ENCODE results near the gene SLCO3A1.
"Not testable (repeated sequence)": the region's sequence is repeated elsewhere in the genome, so short reads cannot be mapped to it uniquely, and the experiment has no call there.

The SLCO3A1 gene

GRCh38 chr15:92184142-92184541 lies 330.6 kb downstream of the SLCO3A1 start:
- in situ Hi-C loops (cut with MboI; ENCODE audit: low sequenced_read_pairs), result no loop called here
- Histone ChIP-seq H3K4me3 (no peak overlapping the region), H3K4me1 (no peaks in the 10 kb centered on the region), H3K36me3 (replicated peaks) (no peaks in the 10 kb centered on the region), H3K27me3 (ENCODE audit: low read depth) (0 out of 2 replicates have a peak, but pooled peaks cover 1% of the 10 kb centered on the region), H3K9me3 (no peaks in the 10 kb centered on the region)
- DNase-seq (ENCODE audit: low spot score in 2 of 2), result no peak

- Histone ChIP-seq H3K27me3 (ENCODE audit: low read depth) (no peaks in the 10 kb centered on the region), H3K4me3 (no peak overlapping the region), H3K4me1 (no peaks in the 10 kb centered on the region), H3K36me3 (replicated peaks) (no peaks in the 10 kb centered on the region), H3K9me3 (no peaks in the 10 kb centered on the region)
- no peak for DNase-seq (ENCODE audit: low spot score in 2 of 2)
- in situ Hi-C loops (cut with MboI; ENCODE audit: low sequenced_read_pairs), result no loop called here
Observed at GRCh38 chr15:92184679-92185230, 331.2 kb downstream of the SLCO3A1 start.

GRCh38 chr15:92187975-92188374 lies 334.5 kb downstream of the SLCO3A1 start:
- Histone ChIP-seq H3K36me3 (replicated peaks) (no peaks in the 10 kb centered on the region), H3K4me3 (no peak overlapping the region), H3K27me3 (ENCODE audit: low read depth) (0 out of 2 replicates have a peak, but pooled peaks cover 3% of the 10 kb centered on the region), H3K9me3 (no peaks in the 10 kb centered on the region), H3K4me1 (no peaks in the 10 kb centered on the region)
- no peak for DNase-seq (ENCODE audit: low spot score in 2 of 2)
- in situ Hi-C loops (cut with MboI; ENCODE audit: low sequenced_read_pairs), result no loop called here

GRCh38 chr15:92189166-92189565 lies 335.7 kb downstream of the SLCO3A1 start:
- no peak for DNase-seq (ENCODE audit: low spot score in 2 of 2)
- Histone ChIP-seq H3K4me3 (no peak overlapping the region), H3K9me3 (no peaks in the 10 kb centered on the region), H3K4me1 (no peaks in the 10 kb centered on the region), H3K27me3 (ENCODE audit: low read depth) (0 out of 2 replicates have a peak, but pooled peaks cover 3% of the 10 kb centered on the region), H3K36me3 (replicated peaks) (no peaks in the 10 kb centered on the region)
- in situ Hi-C loops (cut with MboI; ENCODE audit: low sequenced_read_pairs), result no loop called here

- H3K4me1 ChIP-seq, result no peaks in the 10 kb centered on the region; the same call in 1 of the 2 replicates
- H3K9me3 ChIP-seq, result no peaks in the 10 kb centered on the region
- 0 out of 2 replicates have a peak, but pooled peaks cover 3% of the 10 kb centered on the region for H3K27me3 ChIP-seq (ENCODE audit: low read depth)
- H3K36me3 ChIP-seq (replicated peaks), result no peaks in the 10 kb centered on the region
- H3K4me3 ChIP-seq, result no peak overlapping the region
- DNase-seq (ENCODE audit: low spot score in 2 of 2), result no peak
- in situ Hi-C loops (cut with MboI; ENCODE audit: low sequenced_read_pairs), result no loop called here
Observed at GRCh38 chr15:92195241-92195640, 341.7 kb downstream of the SLCO3A1 start.

- Histone ChIP-seq H3K9me3 (no peaks in the 10 kb centered on the region), H3K4me3 (no peak overlapping the region), H3K36me3 (replicated peaks) (no peaks in the 10 kb centered on the region), H3K27me3 (ENCODE audit: low read depth) (no peaks in the 10 kb centered on the region), H3K4me1 (no peaks in the 10 kb centered on the region; the same call in 1 of the 2 replicates)
- in situ Hi-C loops (cut with MboI; ENCODE audit: low sequenced_read_pairs), result no loop called here
- no peak for DNase-seq (ENCODE audit: low spot score in 2 of 2)
Observed at GRCh38 chr15:92196342-92196741, 342.8 kb downstream of the SLCO3A1 start.

- Histone ChIP-seq H3K36me3 (replicated peaks) (no peaks in the 10 kb centered on the region), H3K9me3 (no peaks in the 10 kb centered on the region), H3K4me1 (no peaks in the 10 kb centered on the region; the same call in 1 of the 2 replicates), H3K4me3 (no peak overlapping the region), H3K27me3 (ENCODE audit: low read depth) (no peaks in the 10 kb centered on the region)
- in situ Hi-C loops (cut with MboI; ENCODE audit: low sequenced_read_pairs), result no loop called here
- peak in 1 of 2 experiments; percentile 21 for DNase-seq (ENCODE audit: low spot score in 2 of 2)
Observed at GRCh38 chr15:92197746-92198145, 344.2 kb downstream of the SLCO3A1 start.

- no peak overlapping the region for H3K4me3 ChIP-seq
- in situ Hi-C loops (cut with MboI; ENCODE audit: low sequenced_read_pairs), result no loop called here
Observed at GRCh38 chr15:92200891-92201290, 347.4 kb downstream of the SLCO3A1 start.

GRCh38 chr15:92205255-92205739 lies 351.8 kb downstream of the SLCO3A1 start:
- no peak overlapping the region for H3K4me3 ChIP-seq
- in situ Hi-C loops (cut with MboI; ENCODE audit: low sequenced_read_pairs), result no loop called here
- DNase-seq (ENCODE audit: low spot score in 2 of 2), result no peak

More at GRCh38 chr15:92200891-92201290, 347.4 kb downstream of the SLCO3A1 start:
- Histone ChIP-seq H3K27me3 (ENCODE audit: low read depth) (no peaks in the 10 kb centered on the region; the same call in 1 of the 2 replicates), H3K4me1 (no peaks in the 10 kb centered on the region; the same call in 1 of the 2 replicates), H3K9me3 (no peaks in the 10 kb centered on the region), H3K36me3 (replicated peaks) (no peaks in the 10 kb centered on the region)
- DNase-seq (ENCODE audit: low spot score in 2 of 2), result no peak

GRCh38 chr15:92207601-92208000 lies 354.1 kb downstream of the SLCO3A1 start:
- H3K4me1 ChIP-seq; H3K27me3 ChIP-seq (ENCODE audit: low read depth); in situ Hi-C loops (cut with MboI; ENCODE audit: low sequenced_read_pairs); H3K36me3 ChIP-seq (replicated peaks); H3K4me3 ChIP-seq; DNase-seq (ENCODE audit: low spot score in 2 of 2); H3K9me3 ChIP-seq: not testable (repeated sequence)

More at GRCh38 chr15:92205255-92205739, 351.8 kb downstream of the SLCO3A1 start:
- Histone ChIP-seq H3K9me3 (peaks cover 2% of the 10 kb centered on the region; the same call in 1 of the 2 replicates), H3K27me3 (ENCODE audit: low read depth) (no peaks in the 10 kb centered on the region; the same call in 1 of the 2 replicates), H3K36me3 (replicated peaks) (no peaks in the 10 kb centered on the region), H3K4me1 (no peaks in the 10 kb centered on the region)

Measured in HAP-1 (cell line).